LNCaP clone FGC (cell line): ENCODE results near the gene SLC22A16.
"Not testable (repeated sequence)": the region's sequence is repeated elsewhere in the genome, so short reads cannot be mapped to it uniquely, and the experiment has no call there.

Experiments used
- DNase-seq: peaks from one replicate; pipeline ENCODE4 v3.0.0-alpha.2; 2011; ENCODE audit warnings: low read depth
- H3K4me3 ChIP-seq: 2 replicates; pipeline ENCODE4 v1.5.1; 2011; ENCODE audit warnings: mild to moderate bottlenecking, low read depth, low read length, control low read depth
- TF ChIP-seq, protein P1 (sequence below): IDR thresholded peaks from 2 replicates; pipeline ENCODE4 v1.5.1; 2012; ENCODE audit warnings: mild to moderate bottlenecking; ENCODE audit not compliant: control insufficient read depth, insufficient read depth; ENCODE audit errors: extremely low read depth

The SLC22A16 gene

DNA sequence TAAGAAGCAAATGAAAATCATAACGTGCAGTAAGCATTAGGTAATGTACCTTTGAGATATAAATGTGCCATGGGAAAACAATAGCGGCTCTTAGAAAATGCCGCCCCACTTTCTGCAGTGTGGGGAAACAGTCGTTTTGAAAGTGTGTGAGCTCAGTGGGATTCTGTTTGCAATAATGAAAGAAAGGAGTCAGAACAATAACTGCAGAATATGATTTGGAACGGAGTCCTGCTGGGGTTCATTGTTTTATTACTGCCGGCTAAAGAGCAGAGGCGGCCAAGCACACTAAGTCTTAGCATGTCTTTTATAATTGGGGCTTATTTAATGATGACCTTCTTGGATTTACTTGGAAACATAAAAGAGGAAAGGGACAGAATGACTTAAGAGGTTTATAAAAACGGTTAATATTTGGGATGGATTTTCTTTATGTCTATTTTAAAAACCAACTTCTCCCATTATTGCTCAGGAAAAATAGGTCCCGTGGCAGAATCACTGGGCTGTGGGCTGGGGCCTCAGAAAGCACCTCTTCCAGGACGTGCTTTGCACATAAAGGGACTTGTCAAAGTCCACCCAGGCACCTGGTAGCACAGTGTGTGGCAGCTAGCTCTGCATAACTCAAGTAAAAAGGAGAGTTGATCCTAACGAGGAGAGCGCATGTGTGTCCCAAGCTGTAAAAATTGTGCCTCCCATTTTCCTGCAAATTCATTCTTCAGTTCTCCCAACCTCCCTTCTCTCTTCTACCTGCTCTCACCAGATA, 44.0 kb upstream of the SLC22A16 start:
- no peak for DNase-seq
- TF ChIP-seq, protein P1, sequence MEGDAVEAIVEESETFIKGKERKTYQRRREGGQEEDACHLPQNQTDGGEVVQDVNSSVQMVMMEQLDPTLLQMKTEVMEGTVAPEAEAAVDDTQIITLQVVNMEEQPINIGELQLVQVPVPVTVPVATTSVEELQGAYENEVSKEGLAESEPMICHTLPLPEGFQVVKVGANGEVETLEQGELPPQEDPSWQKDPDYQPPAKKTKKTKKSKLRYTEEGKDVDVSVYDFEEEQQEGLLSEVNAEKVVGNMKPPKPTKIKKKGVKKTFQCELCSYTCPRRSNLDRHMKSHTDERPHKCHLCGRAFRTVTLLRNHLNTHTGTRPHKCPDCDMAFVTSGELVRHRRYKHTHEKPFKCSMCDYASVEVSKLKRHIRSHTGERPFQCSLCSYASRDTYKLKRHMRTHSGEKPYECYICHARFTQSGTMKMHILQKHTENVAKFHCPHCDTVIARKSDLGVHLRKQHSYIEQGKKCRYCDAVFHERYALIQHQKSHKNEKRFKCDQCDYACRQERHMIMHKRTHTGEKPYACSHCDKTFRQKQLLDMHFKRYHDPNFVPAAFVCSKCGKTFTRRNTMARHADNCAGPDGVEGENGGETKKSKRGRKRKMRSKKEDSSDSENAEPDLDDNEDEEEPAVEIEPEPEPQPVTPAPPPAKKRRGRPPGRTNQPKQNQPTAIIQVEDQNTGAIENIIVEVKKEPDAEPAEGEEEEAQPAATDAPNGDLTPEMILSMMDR: no peak
- no peak overlapping the region for H3K4me3 ChIP-seq

DNA sequence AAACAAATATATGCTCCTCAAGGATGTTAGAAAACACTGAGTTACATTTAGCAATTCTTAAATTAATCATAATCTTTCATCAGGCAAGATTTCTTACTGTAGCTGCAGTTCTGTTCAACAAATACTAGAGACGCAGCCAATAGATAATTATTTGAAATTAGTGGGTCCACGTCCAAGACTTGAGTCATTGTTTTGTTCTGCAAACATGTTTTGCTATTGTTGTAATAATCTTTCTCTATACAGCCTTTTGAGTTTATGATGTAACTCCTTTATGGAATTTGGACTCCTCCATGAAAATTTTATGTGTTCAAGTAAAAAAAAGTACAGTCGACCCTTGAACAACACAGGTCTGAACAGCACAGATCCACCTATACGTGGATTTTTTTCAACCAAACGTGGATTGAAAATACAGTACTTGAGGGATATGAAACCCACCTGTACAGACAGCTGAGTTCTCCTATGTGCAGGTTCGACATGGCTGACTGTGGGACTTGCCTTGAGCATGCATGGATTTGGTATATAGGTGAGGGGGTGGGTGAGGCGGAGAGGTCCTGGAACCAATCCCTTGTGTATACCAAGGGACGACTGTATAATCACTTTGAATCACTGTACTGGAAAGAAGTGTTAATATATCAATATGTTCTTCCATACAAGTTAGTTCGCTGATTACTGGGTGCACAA, 41.3 kb upstream of the SLC22A16 start:
- DNase-seq: peak; percentile 91
- peak overlapping the region; percentile 7 for H3K4me3 ChIP-seq
- TF ChIP-seq, protein P1: no peak

DNA sequence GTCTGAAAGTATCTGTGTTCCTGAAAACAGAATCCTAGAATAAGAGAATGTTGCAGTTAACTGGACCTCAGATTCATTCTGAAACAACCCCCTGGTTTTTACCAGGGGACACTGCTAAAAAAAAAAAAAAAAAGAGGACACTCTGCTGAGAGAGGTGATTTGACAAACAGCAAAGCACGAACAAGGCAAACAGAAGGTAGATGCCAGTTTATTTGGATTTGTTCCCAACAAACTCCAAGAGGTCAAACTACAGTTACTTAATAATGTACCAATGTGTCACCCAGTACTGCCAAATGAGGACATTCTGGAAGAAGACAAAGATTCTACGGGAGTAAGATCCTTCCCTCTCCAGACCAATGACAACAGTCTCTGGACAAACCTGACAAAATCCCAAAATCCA, 40.6 kb upstream of the SLC22A16 start:
- no peak overlapping the region for H3K4me3 ChIP-seq
- TF ChIP-seq, protein P1: no peak
- DNase-seq: peak; percentile 99

DNA sequence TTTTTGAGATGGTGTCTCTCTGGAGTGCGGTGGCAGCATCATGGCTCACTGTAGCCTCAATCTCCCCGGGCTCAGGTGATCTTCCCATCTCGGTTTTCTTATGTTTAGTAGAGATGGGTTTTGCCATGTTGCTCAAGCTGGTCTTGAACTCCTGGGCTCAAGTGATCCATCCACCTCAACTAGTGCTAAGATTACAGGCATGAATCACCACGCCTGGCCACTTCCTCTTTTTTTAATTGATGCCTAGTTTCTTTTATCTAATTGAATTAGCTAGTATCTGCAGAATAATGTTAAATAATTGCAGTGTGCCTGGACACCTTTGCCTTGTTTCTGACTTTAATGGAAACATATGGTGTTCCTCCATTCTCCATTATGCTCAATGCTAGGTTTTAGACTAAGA, 38.4 kb upstream of the SLC22A16 start:
- no peak for DNase-seq

DNA sequence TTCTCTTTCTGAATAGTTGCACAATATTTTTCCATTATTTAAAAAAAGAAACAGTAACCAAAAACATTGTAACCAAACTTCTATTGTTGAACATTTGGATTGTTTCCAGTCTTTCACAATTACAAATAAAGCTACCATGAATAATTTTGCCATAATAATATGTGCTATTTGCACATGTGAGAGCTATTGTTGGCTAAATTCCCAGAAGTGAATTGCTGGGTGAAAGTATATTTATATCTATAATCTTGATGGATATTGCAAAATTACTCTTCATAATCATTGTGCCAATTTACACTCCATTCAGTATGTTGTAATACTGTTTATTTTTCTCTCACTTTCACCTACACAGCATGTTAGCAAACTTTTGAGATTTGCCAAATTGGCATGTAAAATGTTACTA, 36.6 kb upstream of the SLC22A16 start:
- H3K4me3 ChIP-seq: no peak overlapping the region
- no peak for DNase-seq
- TF ChIP-seq, protein P1: no peak

More for the DNA sequence above, 38.4 kb upstream of the SLC22A16 start:
- H3K4me3 ChIP-seq: no peak overlapping the region
- TF ChIP-seq, protein P1: no peak

DNA sequence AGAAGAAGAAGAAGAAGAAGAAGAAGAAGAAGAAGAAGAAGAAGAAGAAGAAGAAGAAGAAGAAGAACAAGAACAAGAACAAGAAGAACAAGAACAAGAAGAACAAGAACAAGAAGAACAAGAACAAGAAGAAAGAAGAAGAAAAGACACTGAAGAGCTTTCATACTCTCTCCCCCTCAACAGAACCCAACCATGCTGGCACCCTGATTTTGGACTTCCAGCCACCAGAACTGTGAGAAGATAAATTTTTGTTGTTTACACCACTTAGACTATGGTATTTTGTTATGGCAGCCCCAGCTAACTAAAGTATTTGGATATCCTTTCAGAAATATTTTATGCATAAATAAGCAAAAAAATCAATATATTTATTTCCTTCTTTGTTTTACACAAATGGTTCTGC, 36.1 kb upstream of the SLC22A16 start:
- not testable (repeated sequence) for DNase-seq, H3K4me3 ChIP-seq

DNA sequence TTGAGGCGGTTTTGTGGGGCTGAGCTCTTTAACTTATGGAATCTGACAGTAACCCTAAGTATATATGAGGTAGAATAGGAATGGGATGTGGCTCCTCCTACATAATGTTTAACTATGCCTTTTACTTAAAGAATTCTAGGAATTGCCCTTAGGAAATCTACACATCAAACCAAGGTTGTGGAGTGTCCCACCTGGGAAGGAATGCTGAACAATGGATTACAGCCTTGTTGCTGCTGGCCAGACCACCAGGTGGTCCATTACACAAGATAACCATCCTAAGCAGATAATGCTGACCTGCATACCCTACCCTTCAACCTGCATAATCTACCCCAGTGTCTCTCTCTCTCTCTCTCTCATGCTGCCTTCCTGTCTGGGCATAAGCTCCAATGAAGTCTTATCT, 35.0 kb upstream of the SLC22A16 start:
- DNase-seq: no peak
- TF ChIP-seq, protein P1: no peak
- no peak overlapping the region for H3K4me3 ChIP-seq
